NCI-H69 (cell line): ENCODE data around the gene BYSL.
"Not testable (repeated sequence)": the region's sequence is repeated elsewhere in the genome, so short reads cannot be mapped to it uniquely, and the experiment has no call there.

Source experiments
- DNase-seq: peaks from one replicate; lab custom pipeline; 2025; lab: John Stamatoyannopoulos, UW

The BYSL gene

GRCh38 chr6:41942067-41942851, 21.0 kb downstream of the BYSL start:
- no peak for DNase-seq

DNA sequence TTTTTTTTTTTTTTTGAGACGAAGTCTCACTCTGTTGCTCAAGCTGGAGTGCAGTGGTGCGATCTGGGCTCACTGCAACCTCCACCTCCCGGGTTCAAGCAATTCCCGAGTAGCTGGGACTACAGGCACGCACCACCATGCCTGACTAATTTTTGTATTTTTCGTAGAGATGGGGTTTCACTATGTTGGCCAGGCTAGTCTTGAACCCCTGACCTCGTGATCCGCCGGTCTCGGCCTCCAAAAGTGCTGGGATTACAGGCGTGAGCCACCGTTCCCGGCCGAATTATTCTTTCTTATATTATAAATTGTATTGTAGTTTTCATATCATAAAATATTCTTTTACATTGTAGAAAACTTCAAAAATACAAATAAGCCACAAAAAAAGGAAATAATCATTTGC, 21.6 kb downstream of the BYSL start:
- DNase-seq: not testable (repeated sequence)

DNA sequence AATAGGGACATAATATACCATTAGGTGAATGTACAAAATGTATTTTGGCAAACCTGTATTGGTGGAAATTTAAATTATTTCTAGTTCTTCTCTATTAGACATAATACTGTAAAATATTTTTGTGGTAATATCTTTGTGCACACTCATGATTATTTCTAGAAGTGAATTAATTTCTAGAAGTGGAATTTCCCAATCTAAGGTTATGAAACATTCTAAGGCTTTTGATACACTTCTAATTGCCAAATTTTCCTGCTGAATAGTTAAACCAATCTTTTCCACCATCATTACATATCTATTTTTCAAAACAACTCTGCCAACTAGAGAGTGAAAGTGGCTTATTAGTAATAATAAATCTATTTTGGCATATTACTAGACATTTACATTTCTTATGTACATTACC, 22.2 kb downstream of the BYSL start:
- no peak for DNase-seq

GRCh38 chr6:41947581-41948220, 26.4 kb downstream of the BYSL start:
- no peak for DNase-seq

DNA sequence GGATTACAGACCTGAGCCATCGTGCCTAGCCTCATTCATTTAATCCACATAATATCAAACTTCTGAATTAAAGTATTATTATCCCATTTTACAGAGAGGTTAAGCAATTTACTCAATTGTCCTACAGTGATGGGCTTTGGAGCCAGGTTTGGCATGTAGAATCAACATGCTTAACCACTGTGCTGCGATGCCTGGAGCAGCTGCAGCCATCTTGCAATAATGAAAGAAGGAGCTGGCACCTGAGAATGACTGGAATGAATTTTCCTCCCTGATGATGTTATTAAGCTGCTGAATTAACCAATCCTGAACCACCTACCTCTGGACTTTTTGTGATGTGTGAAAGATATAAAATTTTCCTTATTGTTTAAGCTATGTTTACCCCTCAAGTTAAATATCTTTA, 33.4 kb downstream of the BYSL start:
- DNase-seq: no peak

DNA sequence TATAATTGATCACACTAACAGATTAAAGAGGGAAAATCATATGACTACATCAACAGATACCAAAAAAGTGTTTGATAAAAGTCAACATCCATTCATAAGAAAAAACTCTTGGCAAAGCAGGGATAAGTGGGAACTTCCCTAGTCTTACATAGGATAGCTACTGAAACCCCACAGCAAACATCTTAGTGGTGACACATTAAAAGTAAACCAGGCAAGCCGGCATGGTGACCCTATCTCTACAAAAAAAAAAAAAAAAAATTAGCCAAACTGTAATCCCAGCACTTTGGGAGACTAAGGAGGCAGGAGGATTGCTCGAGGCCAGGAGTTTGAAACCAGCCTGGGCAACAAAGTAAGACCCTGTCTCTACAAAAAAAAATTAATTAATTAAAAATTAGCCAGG, 34.1 kb downstream of the BYSL start:
- DNase-seq: no peak

GRCh38 chr6:41957117-41957516, 35.8 kb downstream of the BYSL start:
- DNase-seq: no peak

DNA sequence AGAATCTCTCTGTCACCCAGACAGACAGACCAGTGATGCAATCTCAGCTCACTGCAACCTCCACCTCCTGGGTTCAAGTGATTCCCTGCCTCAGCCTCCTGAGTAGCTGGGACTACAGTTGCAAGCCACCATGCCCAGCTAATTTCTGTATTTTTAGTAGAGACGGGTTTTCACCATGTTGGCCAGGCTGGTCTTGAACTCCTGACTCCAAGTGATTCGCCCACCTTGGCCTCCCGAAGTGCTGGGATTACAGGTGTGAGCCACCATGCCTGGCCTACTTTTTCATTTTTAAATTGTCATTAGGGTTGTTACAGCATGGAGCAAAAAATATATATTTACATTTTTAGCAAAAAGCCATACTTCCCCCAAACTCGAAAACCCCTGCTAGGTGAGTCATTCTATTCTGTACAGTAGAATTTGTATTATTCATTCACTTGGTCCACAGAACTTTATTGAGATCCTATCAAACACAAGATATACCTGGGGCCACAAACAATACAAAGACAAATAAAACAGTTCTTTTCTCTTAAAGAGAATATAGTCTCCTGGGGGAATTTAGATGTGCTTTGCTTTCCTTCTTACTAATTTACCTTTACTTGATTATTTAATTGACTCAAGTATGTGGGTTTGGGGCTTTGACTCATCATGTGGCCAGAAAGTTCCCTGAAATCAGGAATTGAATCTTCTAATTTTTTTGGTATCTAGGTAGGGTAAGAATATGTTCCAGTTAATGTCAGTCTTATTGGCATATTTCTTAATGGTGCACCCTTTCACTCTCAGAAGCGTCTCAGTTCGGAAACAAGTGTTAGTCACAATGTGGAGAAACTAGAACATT, 36.9 kb downstream of the BYSL start:
- DNase-seq: no peak

DNA sequence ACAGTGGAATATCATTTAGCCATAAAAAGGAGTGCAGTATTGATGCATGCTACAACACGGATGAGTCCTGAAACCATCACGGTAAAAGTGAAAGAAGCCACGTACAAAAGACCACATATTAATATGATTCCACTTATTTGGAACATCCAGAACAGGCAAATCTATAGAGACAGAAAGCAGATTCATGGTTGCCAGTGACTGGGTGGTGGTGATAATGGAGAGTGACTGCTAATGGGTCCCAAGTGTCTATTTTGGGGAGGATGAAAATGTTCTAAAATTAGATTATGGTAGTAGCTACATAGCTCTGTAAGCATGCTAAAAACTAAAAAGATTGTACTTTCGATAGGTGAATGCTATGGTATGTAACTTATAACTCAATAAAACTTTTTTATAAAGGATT, 38.7 kb downstream of the BYSL start:
- DNase-seq: no peak

DNA sequence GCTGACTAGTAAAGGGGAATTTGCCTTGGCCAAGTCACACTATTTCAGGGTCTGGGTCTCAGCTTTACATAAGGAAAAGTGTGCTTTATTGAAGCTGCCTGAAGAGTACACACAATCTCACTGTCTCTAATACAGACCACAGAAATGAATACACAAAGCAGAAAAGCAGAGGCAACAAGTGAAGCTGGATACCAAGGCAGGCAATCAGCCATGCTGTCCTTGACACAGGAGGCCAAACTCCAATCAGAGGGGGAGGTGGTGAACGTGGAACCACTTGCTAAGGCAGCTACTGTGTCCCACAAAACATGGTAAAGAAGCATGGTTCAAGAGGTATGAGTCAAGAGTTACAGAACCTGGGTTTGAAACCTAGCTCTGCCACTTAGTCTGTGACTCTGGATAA, 42.1 kb downstream of the BYSL start:
- DNase-seq: no peak

DNA sequence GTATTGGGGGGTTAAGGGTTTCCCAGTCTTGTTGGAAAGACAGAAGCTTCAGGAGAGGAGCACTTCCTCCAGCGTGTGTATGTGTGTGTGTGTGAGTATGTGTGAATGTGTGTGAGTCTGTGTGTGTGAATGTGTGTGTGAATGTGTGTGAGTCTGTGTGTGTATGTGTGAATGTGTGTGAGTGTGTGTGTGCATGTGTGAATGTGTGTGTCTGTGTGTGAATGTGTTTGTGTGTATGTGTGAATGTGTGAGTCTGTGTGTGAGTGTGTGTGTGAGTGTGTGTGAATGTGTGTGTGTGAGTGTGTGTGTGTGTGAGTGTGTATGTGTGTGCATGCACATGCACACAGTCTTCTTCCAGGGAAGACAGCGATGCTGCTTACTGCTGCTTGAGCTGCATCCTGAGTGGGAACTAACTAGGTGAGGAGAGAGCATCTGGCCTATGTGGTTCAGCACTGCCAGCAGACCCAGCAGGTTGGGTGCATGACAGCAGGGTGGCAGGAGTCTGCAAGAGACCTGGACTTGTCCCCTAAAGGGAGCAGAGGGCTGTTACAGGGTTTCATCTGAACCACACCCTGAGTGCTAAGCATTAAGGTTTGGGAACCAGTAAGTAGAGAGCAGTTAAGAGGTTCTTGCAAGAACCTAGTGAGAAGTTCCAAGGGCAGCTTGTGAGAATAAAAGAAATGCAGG, 43.0 kb downstream of the BYSL start:
- DNase-seq: no peak

- no peak for DNase-seq
Measured at GRCh38 chr6:41965429-41966213, 44.3 kb downstream of the BYSL start.

GRCh38 chr6:41966214-41966920, 45.1 kb downstream of the BYSL start:
- no peak for DNase-seq

GRCh38 chr6:41966961-41967311, 45.6 kb downstream of the BYSL start:
- DNase-seq: no peak

DNA sequence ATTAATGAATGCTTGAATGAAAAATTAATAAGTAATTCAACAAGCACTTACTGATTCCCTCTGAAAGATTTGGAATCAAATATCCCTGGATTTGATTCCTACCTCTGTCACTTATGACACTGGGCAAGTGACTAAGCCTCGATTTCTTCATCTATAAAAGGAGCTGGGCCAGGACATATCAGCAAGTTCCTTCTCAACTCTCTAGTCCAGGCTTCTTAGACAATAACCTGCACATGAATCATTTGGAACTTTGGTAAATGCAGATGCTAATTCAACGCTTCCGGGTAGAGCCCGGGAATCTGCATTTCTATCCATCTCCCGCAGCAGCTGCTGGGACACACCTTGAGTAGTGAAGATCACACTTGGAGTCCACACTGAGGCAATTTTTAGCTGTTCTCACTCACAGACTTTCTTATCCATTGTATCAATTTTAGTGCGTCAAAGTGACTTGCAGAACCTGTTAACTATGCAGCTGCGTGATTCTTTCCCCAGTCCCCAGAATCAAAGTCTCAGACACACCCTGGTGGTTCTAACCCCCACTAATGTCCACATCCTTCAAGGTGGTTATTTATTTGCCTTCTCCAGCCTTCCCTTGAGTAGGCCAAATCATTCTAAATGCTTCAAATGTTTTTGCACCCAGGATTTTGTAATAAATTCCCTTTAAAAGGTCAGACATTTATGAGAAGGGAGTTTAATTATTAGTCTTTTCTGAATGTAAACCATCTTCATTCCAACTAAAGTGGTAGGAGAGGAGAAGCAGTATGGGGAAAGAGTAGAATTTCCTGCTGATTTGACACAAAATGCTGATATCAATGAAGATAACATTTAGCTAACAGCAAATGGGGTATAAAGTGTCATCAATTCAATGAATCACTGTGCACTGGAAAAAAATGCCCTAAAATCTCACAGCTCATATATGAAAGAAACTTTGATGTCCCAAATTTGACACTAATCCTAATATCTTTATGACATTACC, 46.3 kb downstream of the BYSL start:
- DNase-seq: no peak

DNA sequence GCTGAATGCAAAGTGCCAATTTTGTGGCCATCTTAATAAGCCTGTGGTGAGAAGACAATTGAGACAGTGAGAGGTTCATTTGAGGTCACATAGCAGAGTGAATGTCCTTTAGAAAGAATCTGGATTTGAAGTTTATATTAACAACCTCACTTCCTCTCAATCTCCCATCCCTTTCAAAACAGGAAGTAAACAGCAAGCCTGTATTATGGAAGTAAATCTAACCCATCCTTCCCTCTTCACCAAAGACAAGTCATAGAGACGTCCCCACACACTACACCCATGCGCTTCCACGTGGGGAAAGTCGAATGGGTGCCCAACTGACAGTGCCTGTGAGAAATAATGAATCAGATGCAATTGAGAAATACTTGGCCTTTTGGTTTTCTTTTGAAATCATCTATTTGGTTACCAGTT, 49.1 kb downstream of the BYSL start:
- no peak for DNase-seq

- DNase-seq: no peak
Measured at GRCh38 chr6:41972826-41973225, 51.5 kb downstream of the BYSL start.

- no peak for DNase-seq
Measured at GRCh38 chr6:41974281-41974825, 53.1 kb downstream of the BYSL start.

DNA sequence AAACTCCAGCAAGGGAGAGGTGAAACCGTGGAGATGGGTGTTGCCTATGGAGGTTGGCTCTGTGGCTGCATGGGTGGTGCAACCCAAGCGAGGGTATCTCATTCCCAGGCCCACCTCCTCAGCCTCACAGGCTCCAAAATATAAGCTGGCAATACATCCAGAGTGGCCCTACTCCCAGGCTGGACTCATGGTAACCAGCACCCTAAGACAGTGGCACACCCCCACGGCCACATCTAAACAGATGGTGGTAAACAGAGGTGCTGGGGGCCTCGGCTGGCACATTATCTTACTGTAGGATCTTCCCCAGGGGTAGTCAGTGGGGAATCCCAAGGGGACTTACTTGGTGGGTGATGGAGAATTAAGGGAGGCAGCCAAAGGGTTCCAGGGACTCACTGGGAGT, 54.0 kb downstream of the BYSL start:
- no peak for DNase-seq
